H1 (cell line): ENCODE data around the gene FOXO6. TPM values are rescaled to one million over a fixed set of nuclear protein-coding genes. Genes with fewer than 3 reads are reported as not detected.

ENCODE experiments used
- CTCF ChIA-PET: fragments of 300-600 bp; sonication (Branson Sonifier 250); formaldehyde crosslinking; loops from one replicate; lab custom pipeline; 2021; ENCODE audit not compliant: partially characterized antibody; lab: Charles Lee
- POLR2A ChIA-PET: fragments of 300-600 bp; sonication (Branson Sonifier 250); formaldehyde crosslinking; loops from one replicate; lab custom pipeline; 2021; ENCODE audit warnings: inconsistent platforms; ENCODE audit not compliant: partially characterized antibody; lab: Charles Lee
- DNase-seq, 2 experiments: peaks; one replicate each; pipeline versions ENCODE4 v3.0.0 to v3.0.0-alpha.2; 2010 to 2022; ENCODE audit warnings: low spot score in 2 of 2, low read depth in 1 of 2, mixed read lengths in 1 of 2
- FAIRE-seq: peaks from 2 replicates; lab custom pipeline; 2011; peaks lifted over from hg19 to GRCh38; lab: Jason Lieb, UNC
- H2AFZ ChIP-seq: 2 replicates; pipeline ENCODE4 v1.8.1; 2012; ENCODE audit warnings: low read length, inconsistent platforms
- H2AK5ac ChIP-seq: 2 replicates; pipeline ENCODE4 v1.6.1; 2013; ENCODE audit warnings: low read depth, low read length
- H2BK120ac ChIP-seq: replicated peaks from 2 replicates; pipeline ENCODE3; 2013; ENCODE audit warnings: low read depth, low read length, inconsistent platforms
- H2BK12ac ChIP-seq: 2 replicates; pipeline ENCODE4 v1.6.1; 2013; ENCODE audit warnings: low read depth, low read length
- H2BK15ac ChIP-seq: 2 replicates; pipeline ENCODE4 v1.6.1; 2013; ENCODE audit warnings: low read length
- H2BK20ac ChIP-seq: 2 replicates; pipeline ENCODE4 v1.6.1; 2013; ENCODE audit warnings: low read length
- H2BK5ac ChIP-seq: 2 replicates; pipeline ENCODE4 v1.6.1; 2013; ENCODE audit warnings: low read depth, low read length
- H3K14ac ChIP-seq: 2 replicates; pipeline ENCODE4 v1.6.1; 2013; ENCODE audit warnings: inconsistent platforms; ENCODE audit not compliant: insufficient read length
- H3K18ac ChIP-seq: 2 replicates; pipeline ENCODE4 v1.6.1; 2013; ENCODE audit warnings: low read length; ENCODE audit errors: extremely low read depth
- H3K23ac ChIP-seq: 2 replicates; pipeline ENCODE4 v1.6.1; 2013; ENCODE audit warnings: inconsistent platforms; ENCODE audit not compliant: insufficient read length
- H3K23me2 ChIP-seq: 2 replicates; pipeline ENCODE4 v1.6.1; 2013; ENCODE audit warnings: low read depth, low read length
- H3K27ac ChIP-seq: 2 replicates; pipeline ENCODE4 v1.6.1; 2011; ENCODE audit warnings: low read depth, low read length, inconsistent platforms
- H3K27me3 ChIP-seq, 4 experiments: replicated peaks in 1 of 4; 1 replicate in 1 of 4; 2 replicates in 3 of 4; pipeline versions ENCODE4 v1.6.1 to v1.8.1; 2011 to 2013; ENCODE audit warnings: low read length in 3 of 4, mild to moderate bottlenecking in 3 of 4, inconsistent platforms in 2 of 4, mixed read lengths in 2 of 4, moderate library complexity in 1 of 4; ENCODE audit not compliant: control insufficient read depth in 3 of 4, insufficient read depth in 3 of 4; ENCODE audit errors: extremely low read depth in 1 of 4
- H3K36me3 ChIP-seq, 4 experiments: 2 replicates each; pipeline versions ENCODE4 v1.6.1 to v1.8.1; 2011 to 2013; ENCODE audit warnings: mild to moderate bottlenecking in 4 of 4, low read length in 3 of 4, moderate library complexity in 2 of 4, control low read depth in 1 of 4, inconsistent platforms in 1 of 4; ENCODE audit not compliant: insufficient read depth in 4 of 4, control insufficient read depth in 2 of 4
- H3K4ac ChIP-seq: replicated peaks from 2 replicates; pipeline ENCODE3; 2013; ENCODE audit warnings: low read length, low read depth, mixed read lengths, inconsistent platforms; ENCODE audit not compliant: insufficient read length
- H3K4me1 ChIP-seq, 4 experiments: replicated peaks in 1 of 4; 1 replicate in 1 of 4; 2 replicates in 3 of 4; pipeline versions ENCODE4 v1.6.1 to v1.8.1; 2011 to 2013; ENCODE audit warnings: low read length in 3 of 4, inconsistent platforms in 2 of 4, mixed read lengths in 1 of 4; ENCODE audit not compliant: insufficient read depth in 4 of 4, control insufficient read depth in 3 of 4
- H3K4me2 ChIP-seq, 2 experiments: 2 replicates each; pipeline versions ENCODE4 v1.6.1 to v1.8.1; 2011 to 2013; ENCODE audit warnings: low read depth in 2 of 2, low read length in 2 of 2, control low read depth in 1 of 2, inconsistent platforms in 1 of 2, mild to moderate bottlenecking in 1 of 2; ENCODE audit not compliant: insufficient read depth in 1 of 2
- H3K4me3 ChIP-seq, 4 experiments: fragments of 200-600, 300-600 bp in 1 of 4; sonication (generic), shearing (Covaris generic), sonication (Bioruptor Twin) in 1 of 4; 2 replicates each; pipeline versions ENCODE4 v1.5.1 to v1.8.1; 2011 to 2016; ENCODE audit warnings: low read length in 4 of 4, low read depth in 3 of 4, control low read depth in 2 of 4, inconsistent platforms in 2 of 4, mild to moderate bottlenecking in 2 of 4, mixed read lengths in 1 of 4, moderate library complexity in 1 of 4; ENCODE audit not compliant: insufficient read depth in 2 of 4; ENCODE audit errors: extremely low read depth in 1 of 4
- H3K56ac ChIP-seq: replicated peaks from 2 replicates; pipeline ENCODE3; 2013; ENCODE audit warnings: low read depth, mild to moderate bottlenecking, mixed read lengths, low read length, inconsistent platforms; ENCODE audit not compliant: insufficient read length
- H3K79me1 ChIP-seq: 2 replicates; pipeline ENCODE4 v1.6.1; 2013; ENCODE audit warnings: low read depth, low read length, control low read depth
- H3K79me2 ChIP-seq, 2 experiments: 2 replicates each; pipeline versions ENCODE4 v1.6.1 to v1.8.1; 2012 to 2013; ENCODE audit warnings: low read length in 2 of 2, mild to moderate bottlenecking in 2 of 2, inconsistent platforms in 1 of 2; ENCODE audit not compliant: insufficient read depth in 2 of 2, control insufficient read depth in 1 of 2
- H3K9ac ChIP-seq, 4 experiments: replicated peaks in 1 of 4; 1 replicate in 1 of 4; 2 replicates in 3 of 4; pipeline versions ENCODE4 v1.6.1 to v1.8.1; 2011 to 2013; ENCODE audit warnings: low read depth in 3 of 4, low read length in 3 of 4, control low read depth in 2 of 4, mild to moderate bottlenecking in 2 of 4, moderate library complexity in 2 of 4, inconsistent platforms in 1 of 4; ENCODE audit errors: extremely low read depth in 1 of 4
- H3K9me3 ChIP-seq, 2 experiments: 2 replicates each; pipeline versions ENCODE4 v1.6.1 to v1.8.1; 2012 to 2013; ENCODE audit warnings: mild to moderate bottlenecking in 2 of 2, moderate library complexity in 2 of 2, control low read depth in 1 of 2, inconsistent platforms in 1 of 2, low read depth in 1 of 2, low read length in 1 of 2, mixed read lengths in 1 of 2; ENCODE audit not compliant: insufficient read depth in 2 of 2
- H4K20me1 ChIP-seq, 2 experiments: replicated peaks in 1 of 2; 2 replicates each; pipeline versions ENCODE3 to v1.8.1; 2011 to 2013; ENCODE audit warnings: inconsistent platforms in 2 of 2, low read length in 2 of 2, mild to moderate bottlenecking in 1 of 2; ENCODE audit not compliant: insufficient read depth in 2 of 2, control insufficient read depth in 1 of 2
- H4K5ac ChIP-seq: 2 replicates; pipeline ENCODE4 v1.6.1; 2013; ENCODE audit warnings: low read length, low read depth, mixed read lengths, inconsistent platforms; ENCODE audit not compliant: insufficient read length
- H4K8ac ChIP-seq: 2 replicates; pipeline ENCODE4 v1.8.0; 2013; ENCODE audit warnings: mild to moderate bottlenecking, moderate library complexity, low read length, inconsistent platforms; ENCODE audit not compliant: insufficient read depth; ENCODE audit errors: extremely low read depth
- H4K91ac ChIP-seq: replicated peaks from 2 replicates; pipeline ENCODE3; 2013; ENCODE audit warnings: low read length, mixed read lengths, inconsistent platforms; ENCODE audit not compliant: insufficient read length
- CTBP2 ChIP-seq: IDR thresholded peaks from 2 replicates; pipeline ENCODE4 v1.7.0; 2011; ENCODE audit warnings: borderline replicate concordance, mild to moderate bottlenecking, moderate library complexity, mixed read lengths, low read length; ENCODE audit not compliant: insufficient read depth, insufficient read length
- EZH2 ChIP-seq: fragments of 200-600 bp; sonication (generic); IDR thresholded peaks from 2 replicates; pipeline ENCODE4 v1.7.1; 2012; ENCODE audit warnings: low read depth, mild to moderate bottlenecking, moderate library complexity, low read length, inconsistent platforms; ENCODE audit not compliant: severe bottlenecking
- GABPA ChIP-seq: IDR thresholded peaks from 2 replicates; pipeline ENCODE4 v1.6.1; 2011; ENCODE audit warnings: mild to moderate bottlenecking, low read length, moderate library complexity, borderline replicate concordance; ENCODE audit not compliant: insufficient read depth
- JUND ChIP-seq: IDR thresholded peaks from 2 replicates; pipeline ENCODE4 v1.6.1; 2011; ENCODE audit warnings: mild to moderate bottlenecking, improper control_type of control experiment, low read length
- NRF1 ChIP-seq: IDR thresholded peaks from 2 replicates; pipeline ENCODE4 v1.6.1; 2011; ENCODE audit warnings: mild to moderate bottlenecking, low read depth, low read length, improper control_type of control experiment
- PHF8 ChIP-seq: fragments of 200-600 bp; sonication (generic); conservative IDR thresholded peaks from 2 replicates; pipeline ENCODE4 v1.7.1; 2012; ENCODE audit warnings: low read depth, mild to moderate bottlenecking, inconsistent platforms, low read length, moderate library complexity
- RAD21 ChIP-seq, 2 experiments: IDR thresholded peaks in 1 of 2; conservative IDR thresholded peaks in 1 of 2; 2 replicates each; pipeline ENCODE4 v1.6.1; 2011; ENCODE audit warnings: low read depth in 2 of 2, low read length in 2 of 2, improper control_type of control experiment in 1 of 2, inconsistent platforms in 1 of 2, mild to moderate bottlenecking in 1 of 2, moderate library complexity in 1 of 2
- SAP30 ChIP-seq: fragments of 300-600 bp; sonication (generic); IDR thresholded peaks from 2 replicates; pipeline ENCODE4 v1.7.1; 2012; ENCODE audit warnings: low read length, moderate library complexity, mild to moderate bottlenecking, inconsistent platforms; ENCODE audit not compliant: insufficient read depth, insufficient replicate concordance
- TEAD4 ChIP-seq: IDR thresholded peaks from 2 replicates; pipeline ENCODE4 v1.6.1; 2012; ENCODE audit warnings: low read depth, low read length, inconsistent platforms, mixed read lengths
- WGBS, 2 experiments: shearing (Covaris generic) in 1 of 2; methylation state at CpG; one replicate each; pipeline versions ENCODE4 v1.1.6 to v1.1.7; 2013 to 2015; ENCODE audit warnings: low lambda C conversion rate in 2 of 2, mixed read lengths in 2 of 2, inconsistent platforms in 1 of 2, low coverage in 1 of 2, missing lambda C conversion rate in 1 of 2; ENCODE audit not compliant: insufficient replicate concordance in 2 of 2, insufficient coverage in 1 of 2, insufficient read length in 1 of 2; ENCODE audit errors: extremely low coverage in 1 of 2, missing lambda C conversion rate in 1 of 2; 5-methylcytosine and 5-hydroxymethylcytosine counted together
- polyA plus RNA-seq, 7 experiments: library from polyadenylated mRNA; depleted of rRNA in 3 of 7; stranded (reverse) in 5 of 7; unstranded in 2 of 7; fragments of >200 nt in 5 of 7; fragments of 200-250 nt in 2 of 7; gene quantifications; 1 replicate in 5 of 7; 2 replicates in 1 of 7; 4 replicates in 1 of 7; pipeline versions ENCODE4 v1.2.1 to v1.2.3, GENCODE V29; 2011 to 2013; ENCODE audit warnings: missing spikeins in 2 of 7, mixed read lengths in 2 of 7
- total RNA-seq: library from RNA; stranded (reverse); fragmentation: NEBNext Ultra II Directional; extraction: Animal tissue kit (Norgen Biotek cat#: 25700); gene quantifications from 2 replicates; pipeline ENCODE4 v1.2.1, GENCODE V29; 2021
- TF ChIP-seq, protein P1 (sequence below), 3 experiments: IDR thresholded peaks; 1 replicate in 2 of 3; 2 replicates in 1 of 3; pipeline versions ENCODE4 v1.5.1 to v1.6.1; 2011; ENCODE audit warnings: low read length in 3 of 3, mild to moderate bottlenecking in 3 of 3, inconsistent platforms in 2 of 3, low read depth in 1 of 3, moderate library complexity in 1 of 3; ENCODE audit not compliant: insufficient read depth in 1 of 3; ENCODE audit errors: control extremely low read depth in 1 of 3

Gene FOXO6
- total and polyA plus RNA-seq, 2 of the 8 experiments (the other 6 are each of a cell fraction or from before 2014, with no cell fraction given), result 0.59 to 3.0 TPM

DNA sequence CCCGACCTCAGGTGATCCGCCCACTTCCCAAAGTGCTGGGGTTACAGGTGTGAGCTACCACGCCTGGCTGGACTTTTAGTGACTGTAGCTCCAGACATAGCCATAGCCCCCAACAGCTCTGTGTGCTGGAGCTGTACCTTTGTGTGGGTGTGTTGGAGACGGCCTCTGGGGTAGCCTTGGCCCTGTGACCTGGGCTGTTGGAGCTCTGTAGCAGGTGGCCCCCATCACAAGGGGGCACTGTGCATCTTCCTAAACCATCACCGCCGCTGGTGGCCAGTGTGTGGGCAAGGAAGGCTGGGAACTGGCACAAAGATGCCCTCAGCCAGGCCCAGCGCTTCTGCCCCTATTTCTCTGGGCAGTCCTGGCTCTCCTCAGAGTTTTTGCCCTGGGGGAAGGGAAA, 38.4 kb upstream of the FOXO6 start:
- Histone ChIP-seq H3K4me3 (no peak overlapping the region), H4K8ac (no peak overlapping the region), H3K18ac (no peak overlapping the region), H4K91ac (no peak overlapping the region), H3K36me3 (no peaks in the 10 kb centered on the region), H4K5ac (no peak overlapping the region), H3K9me3 (no peaks in the 10 kb centered on the region), H3K23me2 (no peaks in the 10 kb centered on the region), H3K27me3 (no peaks in the 10 kb centered on the region; a peak in 1 of 7 replicates), H4K20me1 (no peaks in the 10 kb centered on the region), H3K9ac (no peak overlapping the region), H3K14ac (no peak overlapping the region), H2AK5ac (no peak overlapping the region), H2BK120ac (no peak overlapping the region), H2BK15ac (no peak overlapping the region), H2AFZ (no peak overlapping the region), H3K4me1 (peaks cover 0 to 10% (median 6%) of the 10 kb centered on the region in 4 experiments; a peak in 6 of 7 replicates), H2BK20ac (no peak overlapping the region), H2BK12ac (no peak overlapping the region), H3K56ac (no peak overlapping the region), H3K4ac (no peak overlapping the region), H2BK5ac (no peak overlapping the region), H3K79me2 (no peaks in the 10 kb centered on the region), H3K27ac (no peak overlapping the region), H3K79me1 (no peaks in the 10 kb centered on the region), H3K23ac (no peak overlapping the region), H3K4me2 (no peak overlapping the region)
- POLR2A ChIA-PET, result no interaction called here
- CTCF ChIA-PET, result interaction anchor here (0.6 to 17.8 kb wide), 39 partner anchors 8 to 381 kb away, joined by 3 to 420 read pairs (median 6); partner anchors contain the start of genes EDN2 and FOXO6
- 63% methylated on average over 7 of the region's 7 CpGs; no CpG with 5 or more reads in 1 of the 2 experiments for WGBS, 2 experiments
- FAIRE-seq (no peak), DNase-seq (peak; percentile 36 to 80)
- TF ChIP-seq GABPA, result no peak
- no peak for TF ChIP-seq SAP30
- TF ChIP-seq TEAD4, result no peak
- no peak for TF ChIP-seq CTBP2
- peak; percentile 94 to 96 for TF ChIP-seq RAD21 (IDR thresholded peaks at IDR 0.05 in 1 of 2, conservative IDR thresholded peaks at IDR 0.05 in 1 of 2; ENCODE audit: low read depth in 2 of 2, low read length in 2 of 2)
- TF ChIP-seq NRF1, result no peak
- TF ChIP-seq, protein P1, sequence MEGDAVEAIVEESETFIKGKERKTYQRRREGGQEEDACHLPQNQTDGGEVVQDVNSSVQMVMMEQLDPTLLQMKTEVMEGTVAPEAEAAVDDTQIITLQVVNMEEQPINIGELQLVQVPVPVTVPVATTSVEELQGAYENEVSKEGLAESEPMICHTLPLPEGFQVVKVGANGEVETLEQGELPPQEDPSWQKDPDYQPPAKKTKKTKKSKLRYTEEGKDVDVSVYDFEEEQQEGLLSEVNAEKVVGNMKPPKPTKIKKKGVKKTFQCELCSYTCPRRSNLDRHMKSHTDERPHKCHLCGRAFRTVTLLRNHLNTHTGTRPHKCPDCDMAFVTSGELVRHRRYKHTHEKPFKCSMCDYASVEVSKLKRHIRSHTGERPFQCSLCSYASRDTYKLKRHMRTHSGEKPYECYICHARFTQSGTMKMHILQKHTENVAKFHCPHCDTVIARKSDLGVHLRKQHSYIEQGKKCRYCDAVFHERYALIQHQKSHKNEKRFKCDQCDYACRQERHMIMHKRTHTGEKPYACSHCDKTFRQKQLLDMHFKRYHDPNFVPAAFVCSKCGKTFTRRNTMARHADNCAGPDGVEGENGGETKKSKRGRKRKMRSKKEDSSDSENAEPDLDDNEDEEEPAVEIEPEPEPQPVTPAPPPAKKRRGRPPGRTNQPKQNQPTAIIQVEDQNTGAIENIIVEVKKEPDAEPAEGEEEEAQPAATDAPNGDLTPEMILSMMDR (IDR thresholded peaks at IDR 0.05; ENCODE audit: control extremely low read depth in 1 of 3, insufficient read depth in 1 of 3, low read depth in 1 of 3, low read length in 3 of 3), result peak; percentile 87 to 93 (median 89)
- peak; percentile 51; the same call in 1 of the 2 replicates for TF ChIP-seq JUND
- no peak for TF ChIP-seq PHF8
- TF ChIP-seq EZH2, result no peak
